NCI-H1105 (cell line): ENCODE data around the gene PYCR2.
"Not testable (repeated sequence)": the region's sequence is repeated elsewhere in the genome, so short reads cannot be mapped to it uniquely, and the experiment has no call there.

Experiments used
- DNase-seq: peaks from one replicate; lab custom pipeline; 2025; lab: John Stamatoyannopoulos, UW

Gene PYCR2

GRCh38 chr1:225890346-225891228 lies 33.5 kb downstream of the PYCR2 start:
- DNase-seq: no peak

- DNase-seq: no peak
These were observed 34.3 kb downstream of the PYCR2 start for GRCh38 chr1:225889743-225890142.

DNA sequence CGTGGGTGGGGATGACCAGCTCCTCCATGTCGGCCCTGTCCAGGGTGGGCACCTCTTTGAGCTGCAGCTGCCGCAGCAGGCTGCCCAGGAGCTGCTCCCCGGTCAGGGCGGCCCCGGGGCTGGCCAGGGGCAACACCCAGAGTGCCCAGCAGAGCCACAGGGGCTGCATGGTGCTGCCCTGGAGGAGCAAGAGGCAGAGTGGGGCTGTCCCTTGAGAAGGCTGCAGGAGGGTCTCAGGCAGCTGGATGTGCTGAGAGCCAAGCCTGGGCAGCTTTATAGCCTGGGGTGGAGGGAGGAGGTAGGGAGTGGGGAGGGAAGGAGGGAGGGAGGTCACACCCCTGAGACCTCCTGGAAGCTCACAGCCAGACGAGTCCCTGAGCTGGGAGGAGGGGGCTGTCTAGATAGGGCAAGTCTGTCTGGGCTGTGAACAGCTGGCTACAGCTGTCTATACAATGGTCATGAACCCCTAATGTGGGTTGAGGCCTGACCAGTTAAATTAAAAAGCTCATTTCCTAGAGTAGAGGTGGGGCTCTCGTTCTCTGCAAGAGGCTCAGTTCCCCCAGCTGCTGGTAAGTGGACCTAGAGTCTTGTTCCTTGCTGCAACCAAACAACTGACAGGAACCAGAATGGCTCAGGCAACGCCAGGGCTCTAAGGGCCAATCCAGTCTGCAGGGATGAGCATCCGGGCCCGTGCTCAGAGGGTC lies 35.0 kb downstream of the PYCR2 start, which contains the start of gene LEFTY1:
TSS of gene LEFTY1 (minus strand) at position 249 of the 704 bp plus-strand sequence. CDS start at position 169, 80 bp downstream.
- no peak for DNase-seq

- DNase-seq: no peak
These were observed 35.7 kb downstream of the PYCR2 start for GRCh38 chr1:225888289-225888897.

GRCh38 chr1:225887554-225888288 lies 36.3 kb downstream of the PYCR2 start:
- DNase-seq: not testable (repeated sequence)

DNA sequence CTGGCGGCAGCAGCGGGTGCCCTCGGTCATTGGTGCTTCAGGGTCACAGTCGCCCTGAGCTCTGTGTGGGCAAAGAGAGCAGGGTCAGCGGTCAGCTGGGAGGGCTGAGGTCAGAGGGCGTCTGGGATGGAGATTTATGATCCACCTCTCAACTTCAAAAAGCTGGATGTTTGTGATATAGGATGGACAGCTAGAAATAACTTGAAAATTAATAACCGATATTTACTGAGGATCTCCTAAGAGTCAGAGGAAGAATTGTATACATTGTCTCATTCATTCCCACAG lies 37.1 kb downstream of the PYCR2 start:
- no peak for DNase-seq

- no peak for DNase-seq
These were observed 37.7 kb downstream of the PYCR2 start for GRCh38 chr1:225886159-225887029.

- no peak for DNase-seq
These were observed 38.7 kb downstream of the PYCR2 start for GRCh38 chr1:225885336-225885735.

- no peak for DNase-seq
These were observed 40.3 kb downstream of the PYCR2 start for GRCh38 chr1:225883616-225884265.

GRCh38 chr1:225882694-225883615 lies 41.1 kb downstream of the PYCR2 start:
- no peak for DNase-seq

GRCh38 chr1:225881959-225882693 lies 41.9 kb downstream of the PYCR2 start, which contains the start of gene TMEM63A:
Gene TMEM63A (minus strand): TSS chr1:225882380. CDS start chr1:225877580, 4,800 bp downstream.
- DNase-seq: no peak

GRCh38 chr1:225881081-225881958 lies 42.7 kb downstream of the PYCR2 start:
- no peak for DNase-seq

- no peak for DNase-seq
These were observed 43.4 kb downstream of the PYCR2 start for GRCh38 chr1:225880636-225881035.

- no peak for DNase-seq
These were observed 43.8 kb downstream of the PYCR2 start for GRCh38 chr1:225880222-225880588.

DNA sequence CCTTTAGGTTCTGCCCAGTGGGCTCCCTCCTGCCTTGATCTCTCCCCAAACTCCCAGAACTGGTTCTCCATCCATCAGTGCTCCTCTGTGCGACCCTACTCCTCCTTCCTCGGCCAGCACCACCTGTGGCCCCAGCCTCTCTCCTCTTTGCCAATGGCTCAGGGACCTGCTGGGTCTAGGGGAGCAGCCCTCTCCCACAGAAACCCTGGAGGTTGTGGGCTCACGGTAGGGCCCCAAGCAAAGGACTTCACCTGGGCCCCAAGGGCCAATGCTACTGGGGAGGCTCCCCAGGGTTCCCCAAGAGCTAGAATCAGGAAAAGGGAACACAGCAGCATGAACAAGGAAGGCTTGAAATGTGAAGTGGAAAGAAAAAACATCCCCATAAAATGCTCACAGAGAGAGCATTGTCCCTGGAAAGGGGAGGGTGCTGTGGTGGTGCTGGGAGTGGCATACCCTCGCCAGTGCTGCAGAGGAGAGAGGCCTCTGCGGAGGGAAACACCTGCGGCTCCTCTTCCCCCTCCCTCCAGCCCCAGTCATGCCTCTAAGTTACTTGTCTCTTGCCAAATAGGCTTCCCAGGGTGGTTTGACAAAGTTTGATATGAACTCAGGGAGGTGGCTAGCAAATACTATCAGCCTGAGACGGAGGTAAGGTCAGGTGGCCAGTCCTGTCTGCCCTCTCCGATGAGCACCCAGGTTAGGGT lies 44.4 kb downstream of the PYCR2 start:
- DNase-seq: no peak

DNA sequence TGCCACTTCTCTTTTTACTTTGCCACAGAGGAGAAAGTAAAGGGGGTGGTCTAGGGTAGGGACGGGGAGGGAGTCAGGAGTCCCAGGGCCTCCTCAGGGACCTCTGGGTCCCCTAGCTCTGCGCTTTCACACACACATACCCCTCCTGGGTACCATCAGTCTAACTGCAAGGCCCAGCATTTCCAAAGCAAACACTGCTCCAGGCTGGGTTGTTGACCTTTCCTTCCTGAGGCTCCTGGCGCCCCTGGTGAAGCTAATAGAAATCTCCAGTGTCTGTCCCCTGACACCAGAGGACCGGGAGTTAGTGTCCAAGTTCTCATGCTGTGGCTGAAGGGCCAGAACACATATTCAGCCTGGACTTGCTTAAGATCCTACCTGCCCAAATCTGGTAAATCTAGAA lies 45.8 kb downstream of the PYCR2 start:
- no peak for DNase-seq

DNA sequence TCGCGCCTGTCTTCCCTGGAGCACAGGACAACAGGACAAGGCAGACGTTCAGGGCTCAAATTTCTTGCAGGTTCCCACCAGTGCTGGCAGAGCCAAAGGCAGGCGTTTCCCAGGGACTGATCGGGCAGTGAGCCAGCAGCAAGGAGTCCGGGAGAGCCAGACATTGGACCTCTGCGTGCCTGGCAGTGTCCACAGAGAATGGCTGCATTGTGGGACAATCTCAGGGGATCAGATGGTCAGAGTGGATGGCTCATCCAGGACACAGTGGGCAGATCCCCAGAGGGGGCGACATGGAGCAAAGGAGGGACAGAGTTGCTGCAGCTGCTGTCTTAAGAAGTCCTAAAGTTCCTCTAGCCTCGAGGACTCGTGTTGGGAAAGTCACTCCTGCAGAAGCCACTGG lies 46.5 kb downstream of the PYCR2 start:
- DNase-seq: no peak
